Activated T-cell treated with anti-CD3 and anti-CD28 coated beads, Interleukin-2, amount 50 U/mL, for 4 hours (primary cell): ENCODE results near the gene ACTA2. TPM values are rescaled to one million over a fixed set of nuclear protein-coding genes. Genes with fewer than 3 reads are reported as not detected.
A peak's percentile ranks its signal among the peaks of the same experiment; 100 is the strongest.

Experiments used
- ATAC-seq, 2 donors: fragments of 200-7000 bp; cut with Tn5 transposase; one replicate each; pipeline ENCODE4 v1.10.0; 2021
- DNase-seq: peaks from one replicate; pipeline ENCODE4 v3.0.0-alpha.2; 2020
- H3K27me3 Mint-ChIP-seq: one replicate; pipeline ENCODE4 v1.8.0; 2021; ENCODE audit warnings: low read depth, mixed read lengths
- H3K36me3 Mint-ChIP-seq: one replicate; pipeline ENCODE4 v1.8.0; 2022; ENCODE audit warnings: mixed read lengths; ENCODE audit not compliant: insufficient read depth
- H3K4me1 Mint-ChIP-seq: one replicate; pipeline ENCODE4 v1.8.0; 2021; ENCODE audit warnings: low read depth, mixed read lengths
- H3K4me3 Mint-ChIP-seq: one replicate; pipeline ENCODE4 v1.8.0; 2021; ENCODE audit warnings: mild to moderate bottlenecking, moderate library complexity, mixed read lengths
- H3K9me3 Mint-ChIP-seq: one replicate; pipeline ENCODE4 v1.8.0; 2021; ENCODE audit warnings: mixed read lengths
- total RNA-seq, 3 donors: library from RNA; stranded (reverse); gene quantifications; one replicate each; pipeline ENCODE4 v1.2.1, GENCODE V29; 2021

The ACTA2 gene
- total RNA-seq, 3 donors from 2014 or later, result 2.6 to 4.1 (median 2.6) TPM

GRCh38 chr10:88974012-88974411 is 21.4 kb upstream of the ACTA2 start:
- no peaks in the 10 kb centered on the region for H3K27me3 Mint-ChIP-seq
- DNase-seq (no peak), ATAC-seq (no peak)
- peaks cover 16% of the 10 kb centered on the region for H3K4me1 Mint-ChIP-seq
- no peaks in the 10 kb centered on the region for H3K9me3 Mint-ChIP-seq
- no peak overlapping the region for H3K4me3 Mint-ChIP-seq
- no peaks in the 10 kb centered on the region for H3K36me3 Mint-ChIP-seq

GRCh38 chr10:88971221-88972061 is 18.9 kb upstream of the ACTA2 start:
- no peaks in the 10 kb centered on the region for H3K36me3 Mint-ChIP-seq
- no peak for DNase-seq

GRCh38 chr10:88968391-88968790 is 15.8 kb upstream of the ACTA2 start:
- peaks cover 2% of the 10 kb centered on the region for H3K4me1 Mint-ChIP-seq
- no peaks in the 10 kb centered on the region for H3K9me3 Mint-ChIP-seq
- no peaks in the 10 kb centered on the region for H3K36me3 Mint-ChIP-seq
- H3K4me3 Mint-ChIP-seq, result no peak overlapping the region
- DNase-seq, result no peak
- ATAC-seq, result no peak
- no peaks in the 10 kb centered on the region for H3K27me3 Mint-ChIP-seq

More at GRCh38 chr10:88971221-88972061, 18.9 kb upstream of the ACTA2 start:
- Mint-ChIP-seq H3K4me1 (peaks cover 15% of the 10 kb centered on the region), H3K9me3 (no peaks in the 10 kb centered on the region), H3K27me3 (no peaks in the 10 kb centered on the region), H3K4me3 (no peak overlapping the region)
- no peak for ATAC-seq

- no peaks in the 10 kb centered on the region for H3K27me3 Mint-ChIP-seq
- DNase-seq (no peak), ATAC-seq (no peak)
- no peak overlapping the region for H3K4me3 Mint-ChIP-seq
- peaks cover 11% of the 10 kb centered on the region for H3K4me1 Mint-ChIP-seq
- no peaks in the 10 kb centered on the region for H3K36me3 Mint-ChIP-seq
- no peaks in the 10 kb centered on the region for H3K9me3 Mint-ChIP-seq
Measured at GRCh38 chr10:88966797-88967196, 14.2 kb upstream of the ACTA2 start.

- Mint-ChIP-seq H3K27me3 (no peaks in the 10 kb centered on the region), H3K36me3 (no peaks in the 10 kb centered on the region), H3K9me3 (no peaks in the 10 kb centered on the region), H3K4me1 (peaks cover 25% of the 10 kb centered on the region), H3K4me3 (no peak overlapping the region)
- DNase-seq, result no peak
- ATAC-seq, result no peak
Measured at GRCh38 chr10:88964869-88965415, 12.4 kb upstream of the ACTA2 start.

GRCh38 chr10:88964360-88964759 is 11.8 kb upstream of the ACTA2 start:
- Mint-ChIP-seq H3K36me3 (no peaks in the 10 kb centered on the region), H3K4me3 (no peak overlapping the region)
- no peak for ATAC-seq

GRCh38 chr10:88963318-88963717 is 10.7 kb upstream of the ACTA2 start:
- ATAC-seq, result no peak
- Mint-ChIP-seq H3K36me3 (no peaks in the 10 kb centered on the region), H3K9me3 (no peaks in the 10 kb centered on the region), H3K4me3 (no peak overlapping the region), H3K27me3 (no peaks in the 10 kb centered on the region), H3K4me1 (peaks cover 25% of the 10 kb centered on the region)
- DNase-seq, result no peak

More at GRCh38 chr10:88964360-88964759, 11.8 kb upstream of the ACTA2 start:
- no peaks in the 10 kb centered on the region for H3K9me3 Mint-ChIP-seq
- H3K27me3 Mint-ChIP-seq, result no peaks in the 10 kb centered on the region
- DNase-seq, result no peak
- H3K4me1 Mint-ChIP-seq, result peaks cover 25% of the 10 kb centered on the region

- Mint-ChIP-seq H3K36me3 (no peaks in the 10 kb centered on the region), H3K27me3 (no peaks in the 10 kb centered on the region), H3K4me1 (peaks cover 25% of the 10 kb centered on the region), H3K4me3 (peak overlapping the region; percentile 40), H3K9me3 (no peaks in the 10 kb centered on the region)
- DNase-seq, result no peak
- no peak for ATAC-seq
Measured at GRCh38 chr10:88962336-88962735, 9.8 kb upstream of the ACTA2 start.

GRCh38 chr10:88961266-88961665 is 8.7 kb upstream of the ACTA2 start:
- Mint-ChIP-seq H3K36me3 (no peaks in the 10 kb centered on the region), H3K4me3 (no peak overlapping the region), H3K4me1 (peaks cover 25% of the 10 kb centered on the region), H3K27me3 (no peaks in the 10 kb centered on the region), H3K9me3 (no peaks in the 10 kb centered on the region)
- DNase-seq (no peak), ATAC-seq (peak; percentile 20 to 51)

GRCh38 chr10:88960802-88961201 is 8.2 kb upstream of the ACTA2 start:
- H3K9me3 Mint-ChIP-seq, result no peaks in the 10 kb centered on the region
- H3K27me3 Mint-ChIP-seq, result no peaks in the 10 kb centered on the region
- peak; percentile 93 to 94 for ATAC-seq
- no peaks in the 10 kb centered on the region for H3K36me3 Mint-ChIP-seq
- peaks cover 25% of the 10 kb centered on the region for H3K4me1 Mint-ChIP-seq
- no peak overlapping the region for H3K4me3 Mint-ChIP-seq
- no peak for DNase-seq

- DNase-seq (no peak), ATAC-seq (no peak)
- H3K9me3 Mint-ChIP-seq, result no peaks in the 10 kb centered on the region
- no peak overlapping the region for H3K4me3 Mint-ChIP-seq
- no peaks in the 10 kb centered on the region for H3K27me3 Mint-ChIP-seq
- H3K36me3 Mint-ChIP-seq, result peaks cover under 1% of the 10 kb centered on the region
- peaks cover 25% of the 10 kb centered on the region for H3K4me1 Mint-ChIP-seq
Measured at GRCh38 chr10:88958721-88959120, 6.1 kb upstream of the ACTA2 start.

GRCh38 chr10:88957381-88957780 is 4.8 kb upstream of the ACTA2 start:
- Mint-ChIP-seq H3K9me3 (no peaks in the 10 kb centered on the region), H3K4me3 (no peak overlapping the region), H3K36me3 (peaks cover 3% of the 10 kb centered on the region), H3K4me1 (peaks cover 20% of the 10 kb centered on the region), H3K27me3 (no peaks in the 10 kb centered on the region)
- DNase-seq (no peak), ATAC-seq (no peak)

- no peak overlapping the region for H3K4me3 Mint-ChIP-seq
- no peak for DNase-seq
- H3K27me3 Mint-ChIP-seq, result no peaks in the 10 kb centered on the region
- no peaks in the 10 kb centered on the region for H3K9me3 Mint-ChIP-seq
- ATAC-seq, result no peak
- H3K36me3 Mint-ChIP-seq, result peaks cover 7% of the 10 kb centered on the region
- no peaks in the 10 kb centered on the region for H3K4me1 Mint-ChIP-seq
Measured at GRCh38 chr10:88954458-88955083, 2.0 kb upstream of the ACTA2 start.

- Mint-ChIP-seq H3K4me1 (no peaks in the 10 kb centered on the region), H3K4me3 (no peak overlapping the region), H3K27me3 (no peaks in the 10 kb centered on the region), H3K9me3 (no peaks in the 10 kb centered on the region), H3K36me3 (peaks cover 7% of the 10 kb centered on the region)
- no peak for DNase-seq
- ATAC-seq, result no peak
Measured at GRCh38 chr10:88953662-88954061, 1.1 kb upstream of the ACTA2 start.
